Measurements from ENCODE around the gene SCN2A. TPM values are rescaled to one million over a fixed set of nuclear protein-coding genes. Genes with fewer than 3 reads are reported as not detected.

Gene SCN2A
- total RNA-seq, 1 experiment from 2014 or later = not detected

DNA sequence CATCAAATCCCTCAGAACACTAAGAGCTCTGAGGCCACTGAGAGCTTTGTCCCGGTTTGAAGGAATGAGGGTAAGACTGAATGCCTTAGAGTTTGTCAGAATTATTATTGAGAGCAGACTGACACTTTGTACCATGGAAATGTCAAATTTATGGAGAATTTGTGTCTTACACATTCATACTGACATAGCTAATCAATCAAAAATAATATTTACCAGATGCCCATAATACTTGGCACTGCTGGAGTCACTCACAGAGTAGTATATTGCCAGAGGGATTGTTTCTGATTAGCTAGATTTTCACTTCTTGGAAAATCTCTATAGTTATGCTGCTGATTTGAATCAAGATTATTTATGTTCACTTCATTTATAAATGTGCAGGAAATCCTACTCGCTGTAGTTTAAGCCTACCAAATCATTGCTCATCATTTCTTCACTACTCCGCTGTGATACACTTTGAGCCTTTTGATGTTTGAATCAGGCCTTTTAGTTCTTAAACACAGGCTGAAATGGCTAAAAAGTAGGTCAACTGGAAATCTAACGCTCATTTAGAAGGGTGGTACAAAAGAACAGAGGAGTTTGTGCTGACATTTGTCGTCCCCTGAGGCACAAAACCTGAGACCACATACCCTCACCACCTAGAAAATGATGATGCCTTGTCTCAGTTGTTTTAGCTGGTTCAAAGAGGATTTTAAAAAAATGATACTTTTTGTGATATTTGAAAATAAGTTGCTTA is 134.2 kb downstream of the SCN2A start:
- H3K4me3 Mint-ChIP-seq (ENCODE audit: unreplicated experiment) = no peak overlapping the region
- H3K9me3 ChIP-seq = no peaks in the 10 kb centered on the region
- no peaks in the 10 kb centered on the region for H3K36me3 ChIP-seq (ENCODE audit: control insufficient read depth, insufficient read depth, low read length)
- H3K4me1 ChIP-seq = no peaks in the 10 kb centered on the region; the same call in 1 of the 2 replicates
- POLR2A ChIA-PET = no interaction called here
- intact Hi-C loops (cut with micrococcal nuclease; ENCODE audit: unreplicated experiment) = no loop called here
- peaks cover 12% of the 10 kb centered on the region for H3K4me1 Mint-ChIP-seq (ENCODE audit: low read depth, unreplicated experiment)
- H3K4me3 ChIP-seq (ENCODE audit: low read depth, low read length) = no peak overlapping the region
- no TSS peak for BruUV-seq (replicated peaks)
- DNase-seq = no peak
- no peak overlapping the region for H3K27ac Mint-ChIP-seq (ENCODE audit: unreplicated experiment)
- no peaks in the 10 kb centered on the region for H3K27me3 Mint-ChIP-seq (ENCODE audit: insufficient read depth, unreplicated experiment)
- no peaks in the 10 kb centered on the region for H3K9me3 Mint-ChIP-seq (ENCODE audit: unreplicated experiment)
- no peaks in the 10 kb centered on the region for H3K27me3 ChIP-seq (replicated peaks; ENCODE audit: control insufficient read depth, insufficient read depth, low read length)
- CTCF ChIA-PET = no interaction called here
- TF ChIP-seq, protein P1, sequence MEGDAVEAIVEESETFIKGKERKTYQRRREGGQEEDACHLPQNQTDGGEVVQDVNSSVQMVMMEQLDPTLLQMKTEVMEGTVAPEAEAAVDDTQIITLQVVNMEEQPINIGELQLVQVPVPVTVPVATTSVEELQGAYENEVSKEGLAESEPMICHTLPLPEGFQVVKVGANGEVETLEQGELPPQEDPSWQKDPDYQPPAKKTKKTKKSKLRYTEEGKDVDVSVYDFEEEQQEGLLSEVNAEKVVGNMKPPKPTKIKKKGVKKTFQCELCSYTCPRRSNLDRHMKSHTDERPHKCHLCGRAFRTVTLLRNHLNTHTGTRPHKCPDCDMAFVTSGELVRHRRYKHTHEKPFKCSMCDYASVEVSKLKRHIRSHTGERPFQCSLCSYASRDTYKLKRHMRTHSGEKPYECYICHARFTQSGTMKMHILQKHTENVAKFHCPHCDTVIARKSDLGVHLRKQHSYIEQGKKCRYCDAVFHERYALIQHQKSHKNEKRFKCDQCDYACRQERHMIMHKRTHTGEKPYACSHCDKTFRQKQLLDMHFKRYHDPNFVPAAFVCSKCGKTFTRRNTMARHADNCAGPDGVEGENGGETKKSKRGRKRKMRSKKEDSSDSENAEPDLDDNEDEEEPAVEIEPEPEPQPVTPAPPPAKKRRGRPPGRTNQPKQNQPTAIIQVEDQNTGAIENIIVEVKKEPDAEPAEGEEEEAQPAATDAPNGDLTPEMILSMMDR (IDR thresholded peaks at IDR 0.05; ENCODE audit: insufficient read depth in 1 of 2, low read depth in 1 of 2, low read length in 1 of 2, severe bottlenecking in 1 of 2, unreplicated experiment in 1 of 2) = no peak
- H3K36me3 Mint-ChIP-seq (ENCODE audit: insufficient read depth, unreplicated experiment) = no peaks in the 10 kb centered on the region

DNA sequence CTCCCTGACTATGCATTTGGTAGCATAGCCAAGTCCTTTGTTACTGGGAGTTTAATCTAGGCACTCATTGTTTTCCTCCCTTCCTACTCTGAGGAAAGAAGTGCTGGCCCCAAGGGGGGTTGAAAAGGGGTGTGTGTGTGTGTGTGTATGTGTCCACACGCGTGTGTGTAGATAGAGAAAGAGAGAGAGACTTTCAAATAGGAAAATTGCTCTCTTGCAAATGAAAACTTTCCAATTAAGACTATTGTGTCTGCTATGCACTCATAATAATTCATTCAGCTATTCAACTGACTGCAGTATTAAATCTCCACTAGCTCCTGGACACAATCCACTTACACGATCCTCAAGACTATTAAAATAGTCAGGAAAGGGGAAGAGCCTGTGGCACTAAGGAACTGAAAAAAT is 137.4 kb downstream of the SCN2A start:
- Mint-ChIP-seq H3K36me3 (ENCODE audit: insufficient read depth, unreplicated experiment) (no peaks in the 10 kb centered on the region), H3K27ac (ENCODE audit: unreplicated experiment) (no peak overlapping the region), H3K4me3 (ENCODE audit: unreplicated experiment) (no peak overlapping the region), H3K27me3 (ENCODE audit: insufficient read depth, unreplicated experiment) (peaks cover 2% of the 10 kb centered on the region), H3K9me3 (ENCODE audit: unreplicated experiment) (no peaks in the 10 kb centered on the region), H3K4me1 (ENCODE audit: low read depth, unreplicated experiment) (peaks cover 1% of the 10 kb centered on the region)
- no TSS peak for BruUV-seq (replicated peaks)
- H3K36me3 ChIP-seq (ENCODE audit: control insufficient read depth, insufficient read depth, low read length) = no peaks in the 10 kb centered on the region
- ChIA-PET POLR2A (no interaction called here), CTCF (no interaction called here)
- intact Hi-C loops (cut with micrococcal nuclease; ENCODE audit: unreplicated experiment) = no loop called here
- TF ChIP-seq, protein P1 (IDR thresholded peaks at IDR 0.05; ENCODE audit: insufficient read depth in 1 of 2, low read depth in 1 of 2, low read length in 1 of 2, severe bottlenecking in 1 of 2, unreplicated experiment in 1 of 2) = no peak
- no peaks in the 10 kb centered on the region for H3K27me3 ChIP-seq (replicated peaks; ENCODE audit: control insufficient read depth, insufficient read depth, low read length)
- no peaks in the 10 kb centered on the region for H3K4me1 ChIP-seq
- no peak overlapping the region for H3K4me3 ChIP-seq (ENCODE audit: low read depth, low read length)
- H3K9me3 ChIP-seq = no peaks in the 10 kb centered on the region
- no peak for DNase-seq

DNA sequence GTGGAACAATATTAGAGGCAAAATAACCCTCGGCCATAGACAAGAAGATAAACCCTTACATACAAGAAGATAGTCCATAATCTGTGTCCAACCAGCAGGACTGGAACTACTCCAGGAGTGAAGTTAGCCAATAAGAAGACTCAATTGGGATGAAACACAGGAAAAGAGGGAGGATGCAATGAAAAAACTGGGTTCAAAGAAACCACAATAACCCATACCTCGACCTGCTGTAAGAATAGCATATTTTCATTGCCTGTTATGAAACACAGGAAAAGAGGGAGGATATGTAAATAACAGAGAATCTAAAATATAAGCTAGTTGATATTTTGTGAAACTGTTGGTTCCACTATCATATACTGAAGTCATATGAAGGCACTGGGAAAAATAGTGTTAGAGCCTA is 143.1 kb downstream of the SCN2A start:
- H3K9me3 Mint-ChIP-seq (ENCODE audit: unreplicated experiment) = no peaks in the 10 kb centered on the region
- ChIA-PET POLR2A (no interaction called here), CTCF (interaction anchor here (0.6 kb wide), 1 partner anchor 170 kb away, joined by 4 read pairs; no protein-coding TSS in a partner anchor)
- H3K27ac Mint-ChIP-seq (ENCODE audit: unreplicated experiment) = no peak overlapping the region
- Histone ChIP-seq H3K36me3 (ENCODE audit: control insufficient read depth, insufficient read depth, low read length) (no peaks in the 10 kb centered on the region), H3K4me3 (ENCODE audit: low read depth, low read length) (no peak overlapping the region), H3K9me3 (no peaks in the 10 kb centered on the region), H3K4me1 (no peaks in the 10 kb centered on the region), H3K27me3 (replicated peaks; ENCODE audit: control insufficient read depth, insufficient read depth, low read length) (no peaks in the 10 kb centered on the region)
- no peaks in the 10 kb centered on the region for H3K36me3 Mint-ChIP-seq (ENCODE audit: insufficient read depth, unreplicated experiment)
- DNase-seq = no peak
- H3K4me3 Mint-ChIP-seq (ENCODE audit: unreplicated experiment) = no peak overlapping the region
- no peaks in the 10 kb centered on the region for H3K4me1 Mint-ChIP-seq (ENCODE audit: low read depth, unreplicated experiment)
- intact Hi-C loops (cut with micrococcal nuclease; ENCODE audit: unreplicated experiment) = no loop called here
- peaks cover 14% of the 10 kb centered on the region for H3K27me3 Mint-ChIP-seq (ENCODE audit: insufficient read depth, unreplicated experiment)
- TF ChIP-seq, protein P1 (IDR thresholded peaks at IDR 0.05; ENCODE audit: insufficient read depth in 1 of 2, low read depth in 1 of 2, low read length in 1 of 2, severe bottlenecking in 1 of 2, unreplicated experiment in 1 of 2) = no peak
- BruUV-seq (replicated peaks) = no TSS peak

All from Caco-2 (cell line).